Measurements from ENCODE around the gene CCNB1IP1. TPM values are rescaled to one million over a fixed set of nuclear protein-coding genes. Genes with fewer than 3 reads are reported as not detected.
"Not testable (repeated sequence)": the region's sequence is repeated elsewhere in the genome, so short reads cannot be mapped to it uniquely, and the experiment has no call there.

Gene CCNB1IP1
- polyA plus RNA-seq, 1 donor: 62.2 TPM

DNA sequence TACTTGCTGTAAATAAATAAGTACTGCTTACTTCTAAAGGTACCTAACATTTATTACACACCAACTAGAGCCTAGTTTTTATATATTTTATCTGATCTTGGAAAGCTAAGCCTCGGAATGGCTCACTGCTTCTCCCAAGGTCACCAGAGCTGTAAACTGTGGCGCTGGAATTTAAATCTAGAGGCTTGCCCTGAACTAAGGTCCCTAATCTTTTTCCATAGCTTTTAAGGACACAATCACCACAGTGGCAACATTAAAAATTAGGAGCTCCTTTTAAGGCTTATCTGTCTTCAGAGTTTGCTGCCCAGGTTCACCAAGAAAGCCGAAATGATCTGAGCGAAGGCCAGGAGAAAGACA, 670 bp downstream of the CCNB1IP1 start:
- no peak for DNase-seq (ENCODE audit: low read depth)

DNA sequence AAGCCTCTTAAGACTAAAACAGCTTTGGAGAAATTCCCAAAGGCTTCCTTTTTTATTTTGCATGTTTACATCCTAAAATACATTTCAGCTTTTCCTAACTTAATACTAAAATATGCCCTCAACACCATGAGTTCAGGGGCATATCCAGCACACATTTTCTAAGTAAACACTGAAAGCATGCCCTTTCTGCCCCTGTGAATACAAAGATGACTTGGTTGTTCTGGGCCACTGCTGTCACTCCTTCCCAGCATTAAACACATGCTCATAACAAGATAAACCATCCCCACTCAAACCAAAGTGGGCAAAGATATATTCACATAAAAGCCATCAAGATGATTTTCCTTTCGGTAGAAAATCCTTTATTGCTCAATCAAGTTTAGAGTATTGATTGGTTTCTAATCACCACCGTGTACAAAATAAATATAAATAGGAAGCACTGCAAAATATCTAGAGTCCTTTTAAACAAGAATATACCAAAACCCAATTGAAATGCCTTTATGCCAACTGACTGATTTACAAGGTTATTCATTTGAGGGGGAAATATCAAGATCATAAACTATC, 1.9 kb downstream of the CCNB1IP1 start:
- no peak for DNase-seq (ENCODE audit: low read depth)

DNA sequence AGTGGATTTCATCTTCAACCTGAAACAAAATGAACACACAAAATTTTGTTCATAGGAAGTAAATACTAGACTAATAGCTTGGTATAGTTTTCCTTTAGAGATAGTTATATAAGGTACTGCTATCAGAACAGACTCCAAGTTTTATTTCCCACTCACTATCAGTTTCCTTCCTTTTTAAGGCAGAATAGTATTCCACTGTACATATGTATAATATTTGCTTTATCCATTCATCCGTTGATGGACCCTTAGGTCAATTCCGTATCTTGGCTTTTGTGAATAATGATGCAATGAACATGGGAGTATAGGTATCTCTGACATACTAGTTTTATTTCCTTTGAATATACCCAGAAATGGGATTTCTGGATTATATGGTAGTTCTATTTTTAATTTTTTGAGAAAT, 3.7 kb downstream of the CCNB1IP1 start:
- no peak for DNase-seq (ENCODE audit: low read depth)

DNA sequence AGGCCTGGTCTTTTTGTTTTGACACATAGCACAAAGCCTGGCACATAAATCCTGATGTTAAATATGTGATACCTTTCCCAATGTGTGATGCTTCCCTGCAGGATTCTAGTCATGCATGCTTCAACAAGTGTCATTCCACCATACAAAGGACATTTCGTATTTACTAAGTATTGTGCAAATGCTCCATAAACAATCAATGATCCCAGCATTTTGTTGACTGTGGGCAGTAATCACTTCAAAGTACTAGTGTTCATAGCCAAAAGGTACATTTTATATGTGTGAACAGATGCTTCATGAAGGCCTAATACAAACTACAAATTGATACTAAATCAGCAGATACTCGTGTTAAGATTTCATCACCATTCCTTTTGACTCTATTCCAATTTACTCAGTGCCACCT, 4.4 kb downstream of the CCNB1IP1 start:
- DNase-seq (ENCODE audit: low read depth): no peak

DNA sequence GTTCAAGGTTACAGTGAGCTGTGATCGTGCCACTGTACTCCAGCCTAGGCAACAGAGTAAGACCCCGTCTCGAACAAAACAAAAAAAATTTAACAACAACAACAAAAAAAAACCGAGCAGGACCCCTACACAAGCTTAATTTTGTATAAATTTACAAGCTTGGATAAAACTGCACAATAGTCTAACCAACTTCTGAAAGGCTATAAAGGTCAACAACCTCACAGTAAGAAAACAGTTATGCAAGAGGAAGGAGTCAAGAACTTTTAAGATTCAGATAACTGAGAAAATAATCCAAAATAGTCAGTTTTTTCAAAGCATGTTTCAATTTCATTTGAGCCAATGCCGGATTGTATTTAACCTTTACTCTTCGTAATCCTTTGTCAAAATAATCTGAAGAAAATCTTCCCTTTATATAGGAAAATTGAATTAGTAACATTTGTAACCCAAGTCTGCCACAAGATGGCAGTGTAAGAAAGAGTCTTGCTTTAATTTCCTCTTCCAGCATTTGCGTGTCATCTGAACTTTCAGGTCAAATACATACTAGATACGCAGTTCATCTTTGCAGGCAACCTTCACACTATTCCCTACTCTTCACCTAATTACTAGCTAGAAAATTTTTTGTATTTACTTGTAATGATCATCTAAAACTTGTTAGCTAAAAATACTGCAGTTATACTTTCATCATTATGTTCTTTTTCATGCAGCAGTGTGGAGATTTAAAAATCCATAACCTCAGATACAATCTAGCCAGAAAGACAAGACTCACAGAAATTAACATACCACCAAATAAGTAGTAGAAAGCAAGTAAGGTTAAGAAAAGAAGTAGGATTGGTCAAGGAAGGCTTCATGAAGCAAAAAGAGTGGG, 5.8 kb downstream of the CCNB1IP1 start:
- peak; percentile 65 for DNase-seq (ENCODE audit: low read depth)

DNA sequence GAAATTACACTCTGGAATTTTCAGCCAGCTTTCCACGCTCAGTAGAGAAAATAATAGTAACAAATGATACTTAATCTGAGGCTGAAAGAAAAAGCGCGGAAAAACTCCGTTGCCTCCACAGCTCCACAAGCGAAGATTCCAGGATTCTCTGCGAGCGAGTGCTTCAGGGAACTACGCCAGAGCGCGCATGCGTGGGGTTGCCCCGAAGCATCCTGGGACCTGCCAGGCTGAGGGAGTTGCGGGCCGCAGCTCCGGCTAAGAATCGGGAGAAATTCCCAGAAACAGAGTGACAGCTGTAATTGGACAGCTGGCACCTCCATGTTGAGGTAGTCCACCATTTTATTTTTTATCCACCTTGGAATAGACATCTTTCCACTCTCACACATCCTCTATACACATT, 15.4 kb downstream of the CCNB1IP1 start:
- DNase-seq (ENCODE audit: low read depth): no peak

DNA sequence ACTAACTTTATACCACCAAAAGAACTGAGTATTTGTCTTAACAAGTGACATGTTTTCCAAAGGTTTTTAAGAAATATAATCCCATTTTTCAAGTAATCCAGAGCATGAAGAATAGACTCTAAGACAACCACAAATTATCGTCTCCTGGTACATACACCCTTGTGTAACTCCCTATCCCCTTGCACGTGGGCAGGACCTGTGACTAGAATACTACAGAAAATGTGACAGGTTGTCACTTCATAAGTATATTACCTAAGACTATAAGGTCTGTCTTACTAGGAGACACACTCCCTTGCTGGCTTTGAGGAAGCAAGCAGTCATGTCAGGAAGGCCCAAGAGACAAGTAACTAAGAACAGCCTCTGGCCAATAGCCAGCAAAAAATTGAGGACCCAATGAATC, 19.1 kb downstream of the CCNB1IP1 start:
- no peak for DNase-seq (ENCODE audit: low read depth)

DNA sequence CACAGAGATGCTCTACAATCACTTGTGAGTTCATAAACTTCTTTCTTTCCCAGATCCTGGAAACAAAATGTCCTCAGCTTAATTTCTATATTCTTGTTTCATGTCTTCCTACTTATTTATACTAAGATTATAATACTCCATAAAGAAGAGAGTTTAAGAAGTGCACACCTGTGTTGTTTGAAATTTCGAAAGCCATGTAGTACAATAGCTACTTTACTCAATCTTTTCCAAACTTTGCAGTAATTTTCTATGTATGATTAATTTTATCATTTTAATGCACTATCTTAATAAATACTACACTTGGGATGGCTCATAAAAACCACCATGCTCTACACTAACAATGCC, 27.0 kb downstream of the CCNB1IP1 start:
- DNase-seq (ENCODE audit: low read depth): no peak

DNA sequence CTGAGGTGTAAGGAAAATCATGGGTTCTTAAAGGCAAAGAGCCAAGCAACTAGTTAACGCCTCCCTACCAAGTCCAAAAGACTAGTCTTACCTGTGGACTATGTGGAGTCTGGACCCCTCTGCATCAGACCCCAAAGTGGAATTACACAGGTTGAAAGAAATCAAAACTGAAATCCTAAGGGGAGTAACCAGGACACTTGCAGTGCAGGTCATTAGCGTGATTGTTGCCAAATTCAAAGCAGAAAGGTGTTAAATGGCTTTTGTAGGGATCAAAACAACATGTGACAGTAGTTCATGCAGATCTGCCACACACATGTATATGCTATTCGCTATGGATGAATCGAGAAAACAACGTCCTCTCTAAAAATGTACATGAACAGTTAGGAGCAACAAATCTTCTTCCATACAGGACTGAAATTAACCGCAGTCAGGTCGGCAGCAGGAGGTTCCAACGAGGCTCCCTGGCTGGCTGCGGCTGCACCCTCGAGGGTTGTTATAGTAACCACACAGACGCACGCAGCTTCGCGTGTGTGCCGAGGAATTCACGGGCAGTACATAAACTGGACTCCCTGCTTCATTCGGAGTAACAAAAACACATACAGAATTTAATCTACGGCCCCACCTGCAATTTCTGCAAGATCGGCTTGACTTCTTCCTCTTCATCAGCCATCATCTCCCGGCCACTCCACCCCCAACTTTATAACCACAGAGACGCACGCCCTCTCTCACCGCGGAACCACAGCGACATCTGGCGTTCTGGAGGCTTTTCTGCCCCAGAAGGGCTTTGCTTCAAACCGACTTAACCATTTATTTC, 27.6 kb downstream of the CCNB1IP1 start, which contains the start of gene TTC5:
TSS of gene TTC5 (minus strand) at position 687 of the 814 bp plus-strand sequence. CDS start at position 673, 14 bp downstream.
- peak; percentile 69 for DNase-seq (ENCODE audit: low read depth)

DNA sequence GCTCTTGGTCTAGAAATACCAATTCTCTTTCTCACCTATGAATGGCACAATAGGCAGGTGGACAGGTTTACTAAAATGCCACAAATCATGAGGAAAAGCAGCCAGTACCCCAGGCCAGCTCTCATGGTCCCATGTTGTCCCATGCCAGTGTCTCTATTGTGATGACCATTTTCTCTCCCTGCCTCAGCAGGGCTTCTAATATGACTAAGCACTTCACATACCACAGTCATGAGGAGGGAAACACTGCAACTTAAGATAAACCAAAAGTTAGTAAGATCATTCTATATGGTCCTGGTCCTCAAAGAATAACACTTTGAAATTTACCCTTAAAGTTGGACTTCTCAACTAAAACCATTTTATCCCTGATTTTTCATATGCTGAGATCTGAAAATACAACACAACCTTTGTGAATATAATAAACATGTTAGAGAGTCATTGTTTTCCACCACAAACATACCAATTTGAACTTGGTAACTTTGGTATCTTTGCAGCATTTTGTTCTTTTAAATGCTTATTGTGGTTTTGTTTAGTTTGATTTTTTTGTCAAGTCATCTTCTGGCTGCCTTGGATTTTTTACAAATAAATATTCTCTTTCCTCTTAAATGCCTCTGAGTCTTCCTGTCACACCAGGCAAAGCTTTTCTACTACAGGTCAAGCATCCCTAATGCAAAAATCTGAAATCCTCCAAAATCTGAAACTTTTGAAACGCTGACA, 30.9 kb downstream of the CCNB1IP1 start:
- DNase-seq (ENCODE audit: low read depth): no peak

DNA sequence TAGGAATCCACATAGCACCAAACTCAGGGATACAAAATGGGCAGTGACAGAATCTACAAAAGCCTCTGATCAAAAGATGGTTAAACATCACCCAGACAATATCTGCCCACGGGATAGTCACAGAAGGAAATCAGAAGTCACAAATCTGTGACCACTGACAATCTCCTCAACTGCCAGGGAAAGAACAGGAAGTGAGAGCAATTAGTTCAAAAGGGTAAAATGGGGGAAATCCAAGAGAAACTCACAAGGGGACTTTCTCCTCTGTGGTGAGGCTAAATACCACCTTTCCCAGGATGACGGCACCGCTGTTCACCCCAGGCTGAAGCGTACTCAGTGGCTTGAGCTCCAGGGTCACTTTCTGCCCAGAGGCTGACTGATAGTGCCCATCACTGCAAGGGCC, 38.0 kb downstream of the CCNB1IP1 start:
- DNase-seq (ENCODE audit: low read depth): no peak

DNA sequence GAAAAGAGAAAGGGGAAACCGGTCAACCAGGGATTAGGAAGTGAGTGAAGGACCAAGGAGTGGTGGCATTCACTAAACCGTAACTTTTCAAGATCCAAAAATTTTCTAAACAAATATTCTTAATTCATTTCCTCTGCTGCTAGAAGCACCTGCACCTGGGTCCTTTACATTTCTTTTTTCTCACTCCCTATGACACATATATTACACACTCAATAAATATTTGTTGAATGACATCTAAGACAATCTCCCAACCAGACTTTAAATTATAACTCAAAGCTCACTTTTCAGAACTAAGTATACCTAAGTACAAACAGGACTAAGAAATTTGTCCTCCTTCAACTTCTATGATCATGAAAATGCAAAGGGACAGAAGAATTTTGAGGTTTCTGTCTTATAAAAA, 38.4 kb downstream of the CCNB1IP1 start:
- DNase-seq (ENCODE audit: low read depth): no peak

DNA sequence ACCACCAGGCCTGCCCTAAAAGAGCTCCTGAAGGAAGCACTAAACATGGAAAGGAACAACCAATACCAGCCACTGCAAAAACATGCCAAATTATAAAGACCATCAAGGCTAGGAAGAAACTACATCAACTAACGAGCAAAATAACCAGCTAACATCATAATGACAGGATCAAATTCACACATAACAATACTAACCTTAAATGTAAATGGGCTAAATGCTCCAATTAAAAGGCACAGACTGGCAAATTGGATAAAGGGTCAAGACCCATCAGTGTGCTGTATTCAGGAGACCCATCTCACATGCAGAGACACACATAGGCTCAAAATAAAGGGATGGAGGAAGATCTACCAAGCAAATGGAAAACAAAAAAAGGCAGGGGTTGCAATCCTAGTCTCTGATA, 51.1 kb downstream of the CCNB1IP1 start:
- not testable (repeated sequence) for DNase-seq (ENCODE audit: low read depth)

DNA sequence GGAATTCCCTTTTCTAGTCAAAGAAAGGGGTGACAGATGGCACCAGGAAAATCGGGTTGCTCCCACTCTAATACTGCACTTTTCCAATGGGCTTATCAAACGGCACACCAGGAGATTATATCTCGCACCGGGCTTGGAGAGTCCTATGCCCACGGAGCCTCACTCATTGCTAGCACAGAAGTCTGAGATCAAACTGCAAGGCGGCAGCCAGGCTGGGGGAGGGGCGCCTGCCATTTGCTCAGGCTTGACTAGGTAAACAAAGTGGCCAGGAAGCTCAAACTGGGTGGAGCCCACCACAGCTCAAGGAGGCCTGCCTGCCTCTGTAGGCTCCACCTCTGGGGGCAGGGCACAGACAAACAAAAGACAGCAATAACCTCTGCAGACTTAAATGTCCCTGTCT, 52.8 kb downstream of the CCNB1IP1 start:
- DNase-seq (ENCODE audit: low read depth): not testable (repeated sequence)

DNA sequence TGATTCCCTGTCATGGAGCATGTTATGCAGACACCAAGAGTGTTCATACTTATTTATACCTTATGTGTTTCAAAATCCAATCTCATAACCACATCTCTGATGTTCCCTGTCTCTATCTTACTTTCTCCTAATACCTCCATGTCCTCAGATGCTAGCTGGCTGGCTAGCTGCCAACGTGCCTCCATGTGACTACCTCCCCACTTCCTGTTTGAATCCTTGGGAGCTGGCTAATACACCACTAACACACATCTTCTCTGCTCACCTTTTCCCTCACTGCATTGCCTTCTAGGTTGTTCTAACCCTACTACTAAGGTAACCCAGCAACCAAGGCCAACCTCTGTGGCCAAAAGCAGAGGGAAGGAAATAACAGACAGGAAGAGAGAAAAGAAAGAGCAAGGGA, 54.7 kb downstream of the CCNB1IP1 start:
- DNase-seq (ENCODE audit: low read depth): no peak

DNA sequence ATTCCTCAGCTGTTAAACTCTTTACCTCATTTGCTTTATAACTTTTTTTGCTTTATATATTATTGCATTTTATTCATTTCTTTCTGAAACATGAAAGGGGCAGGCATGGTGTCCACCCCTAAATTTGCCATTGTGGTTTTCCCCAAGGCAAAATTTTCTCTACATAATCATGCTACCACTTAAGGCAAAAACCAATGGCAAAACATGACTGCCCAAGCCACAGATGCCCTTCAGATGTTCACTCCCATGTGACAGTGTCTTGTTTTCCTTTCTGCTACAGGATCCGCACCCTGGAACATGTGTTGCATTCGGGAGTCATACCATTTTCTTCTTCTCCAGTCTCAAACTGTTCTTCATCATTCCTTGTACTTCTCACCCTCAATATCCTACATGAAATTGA, 55.7 kb downstream of the CCNB1IP1 start:
- no peak for DNase-seq (ENCODE audit: low read depth)

DNA sequence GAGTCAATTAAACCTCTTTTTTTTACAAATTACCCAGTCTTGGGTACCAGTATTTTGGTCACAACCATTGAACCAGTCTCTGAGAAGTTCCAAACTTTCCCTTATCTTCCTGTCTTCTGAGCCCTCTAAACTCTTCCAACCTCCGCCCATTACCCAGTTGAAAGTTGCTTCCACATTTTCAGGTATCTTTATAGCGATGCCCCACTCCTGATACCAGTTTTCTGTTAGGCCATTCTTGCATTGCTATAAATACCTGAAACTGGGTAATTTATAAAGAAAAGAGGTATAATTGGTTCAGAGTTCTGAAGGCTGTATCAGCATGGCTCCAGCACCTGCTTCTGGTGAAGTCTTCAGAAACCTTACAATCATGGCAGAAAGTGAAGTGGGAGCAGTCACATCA, 59.0 kb downstream of the CCNB1IP1 start:
- DNase-seq (ENCODE audit: low read depth): no peak

DNA sequence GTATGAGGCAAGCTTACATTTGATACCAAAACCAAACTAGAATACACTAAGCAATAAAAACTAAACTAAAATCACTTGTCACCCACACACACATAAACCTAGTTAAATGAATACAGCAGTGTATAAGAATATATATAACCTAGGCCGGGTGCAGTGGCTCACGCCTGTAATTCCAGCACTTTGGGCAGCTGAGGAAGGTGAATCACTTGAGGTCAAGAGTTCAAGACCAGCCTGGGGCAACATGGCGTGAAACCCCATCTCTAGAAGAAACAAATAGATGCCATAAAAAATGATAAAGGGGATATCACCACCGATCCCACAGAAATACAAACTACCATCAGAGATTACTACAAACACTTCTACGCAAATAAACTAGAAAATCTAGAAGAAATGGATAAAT, 68.7 kb downstream of the CCNB1IP1 start:
- DNase-seq (ENCODE audit: low read depth): not testable (repeated sequence)

DNA sequence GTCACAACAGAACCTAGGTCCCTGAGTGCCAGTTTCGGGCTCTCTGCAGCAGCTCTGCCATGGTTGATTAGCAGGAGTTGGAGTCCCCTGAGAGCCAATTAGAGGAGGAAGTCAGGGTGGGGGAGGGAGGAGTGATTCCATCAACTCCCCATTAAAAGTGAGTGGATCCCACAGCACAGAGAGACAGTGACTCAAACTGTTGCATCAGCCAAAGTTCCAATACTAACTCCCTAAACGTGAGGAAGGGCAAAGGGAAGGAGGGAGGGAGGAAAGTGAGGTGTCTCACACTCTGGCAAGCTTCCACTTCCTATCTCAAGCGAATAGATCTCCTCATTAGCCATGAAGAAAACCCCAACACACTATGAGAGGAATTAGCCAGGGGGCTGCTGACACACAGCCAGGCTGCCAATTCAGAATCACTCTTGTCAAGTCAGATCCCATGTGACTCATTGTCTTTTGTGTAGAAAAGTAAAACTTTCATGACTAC, 70.4 kb downstream of the CCNB1IP1 start:
- no peak for DNase-seq (ENCODE audit: low read depth)
